Measurements from ENCODE around the gene NR1D1.

Gene NR1D1

DNA sequence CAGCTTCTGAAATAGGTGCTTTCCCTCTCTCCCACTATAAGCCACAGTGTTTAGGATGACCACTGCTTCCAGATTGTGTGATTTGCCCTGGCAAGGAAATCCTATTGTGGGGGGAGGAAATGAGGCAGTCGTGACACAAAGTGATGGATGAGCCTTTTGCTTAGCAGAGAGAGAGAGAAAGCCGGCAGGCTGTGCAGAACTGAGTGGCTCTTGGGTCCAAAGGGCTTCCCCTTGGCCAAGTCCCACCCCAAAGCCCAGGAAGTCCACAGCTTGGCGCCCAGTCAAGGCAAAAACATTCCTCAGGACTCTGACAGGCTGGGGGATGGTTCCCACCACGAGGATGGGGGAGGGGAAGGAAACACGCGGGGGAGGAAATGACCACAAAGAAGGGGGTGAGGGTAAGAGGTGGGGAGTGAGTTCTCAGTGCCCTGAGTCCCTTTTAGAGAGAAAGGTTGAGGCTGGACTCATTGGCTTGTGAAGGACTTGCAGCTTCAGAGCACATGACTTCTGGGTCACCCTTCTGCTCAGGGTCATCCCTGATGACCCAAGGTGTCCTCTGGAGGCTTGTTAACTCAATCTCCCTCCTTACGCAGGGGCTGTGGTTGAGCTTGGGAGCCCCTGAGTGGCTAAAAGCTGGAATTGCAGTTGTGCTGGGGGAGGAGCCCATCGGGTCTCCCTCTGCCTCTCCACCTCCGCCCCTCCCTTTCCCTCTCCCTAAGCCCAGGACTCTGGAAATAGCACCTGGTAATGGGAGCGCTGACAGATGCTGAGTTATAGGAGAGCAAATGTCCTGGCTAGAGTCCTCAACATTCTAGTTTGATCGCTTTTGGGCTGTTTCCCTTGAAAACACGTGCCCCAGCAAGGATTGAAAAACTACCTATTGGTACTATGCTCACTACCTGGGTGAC lies 11.1 kb upstream of the NR1D1 start:
- peak in 4 of 5 experiments; percentile 47 to 80 (median 63) for DNase-seq

- no peak for DNase-seq
Observed at GRCh38 chr17:40110026-40110845, 9.8 kb upstream of the NR1D1 start.

- DNase-seq, result peak in 1 of 5 experiments; percentile 43
Observed at GRCh38 chr17:40108970-40109824, 8.8 kb upstream of the NR1D1 start.

DNA sequence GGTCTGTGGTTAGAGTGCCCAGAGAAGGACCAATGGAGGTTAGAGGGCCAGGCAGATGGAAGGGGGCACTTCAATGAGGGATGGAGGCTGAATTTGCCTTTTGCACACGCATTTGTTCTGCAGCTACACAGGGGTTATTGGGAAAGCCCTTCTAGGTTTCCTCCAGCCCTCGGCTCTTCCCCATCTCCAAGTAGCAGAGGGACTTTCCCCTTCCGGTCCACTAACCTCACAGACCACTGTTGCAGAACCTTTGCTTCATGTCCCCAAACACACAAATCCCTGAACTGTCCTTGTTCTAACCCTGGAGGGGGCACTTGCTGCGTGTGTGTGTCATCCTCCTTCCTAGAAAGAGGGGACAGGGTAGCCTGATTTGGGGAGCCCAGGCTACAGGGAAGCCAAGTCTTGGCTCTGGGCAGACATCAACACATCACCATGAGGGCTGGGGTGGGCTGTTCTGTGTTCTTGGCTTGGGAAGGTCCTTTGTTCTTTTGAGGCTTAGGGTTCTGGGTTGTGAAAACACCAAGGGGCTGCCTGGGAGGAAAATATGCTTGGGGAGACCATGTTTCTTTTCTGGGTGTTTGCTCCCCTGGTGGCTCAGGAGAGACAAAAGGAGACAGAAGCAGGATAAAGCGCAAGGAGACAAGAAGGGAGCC lies 7.3 kb upstream of the NR1D1 start:
- DNase-seq, result no peak

- peak in 1 of 5 experiments; percentile 61 for DNase-seq
Observed at GRCh38 chr17:40106760-40107521, 6.6 kb upstream of the NR1D1 start.

- DNase-seq, result no peak
Observed at GRCh38 chr17:40105861-40106759, 5.7 kb upstream of the NR1D1 start.

- DNase-seq, result no peak
Observed at GRCh38 chr17:40104594-40105486, 4.5 kb upstream of the NR1D1 start.

DNA sequence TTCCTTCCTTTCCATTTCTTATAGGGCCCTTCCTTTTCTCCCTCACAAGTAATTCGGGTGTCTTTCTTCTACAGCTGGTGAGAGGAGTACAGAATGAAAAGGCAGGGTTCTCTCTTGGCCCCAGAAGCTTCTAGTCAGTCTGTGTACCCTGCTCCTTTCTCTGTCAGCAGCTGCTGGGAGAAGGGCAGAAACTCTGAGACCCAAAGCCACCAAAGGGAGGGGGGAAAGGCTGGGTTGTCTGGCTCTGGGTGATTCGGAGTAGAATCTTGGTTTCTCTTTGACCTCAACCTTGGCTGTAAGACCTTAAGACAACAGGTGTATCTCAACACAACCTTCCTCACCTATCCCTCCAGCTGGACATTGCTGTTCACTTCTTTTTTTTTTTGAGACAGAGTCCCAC lies 3.3 kb upstream of the NR1D1 start:
- DNase-seq, result no peak

DNA sequence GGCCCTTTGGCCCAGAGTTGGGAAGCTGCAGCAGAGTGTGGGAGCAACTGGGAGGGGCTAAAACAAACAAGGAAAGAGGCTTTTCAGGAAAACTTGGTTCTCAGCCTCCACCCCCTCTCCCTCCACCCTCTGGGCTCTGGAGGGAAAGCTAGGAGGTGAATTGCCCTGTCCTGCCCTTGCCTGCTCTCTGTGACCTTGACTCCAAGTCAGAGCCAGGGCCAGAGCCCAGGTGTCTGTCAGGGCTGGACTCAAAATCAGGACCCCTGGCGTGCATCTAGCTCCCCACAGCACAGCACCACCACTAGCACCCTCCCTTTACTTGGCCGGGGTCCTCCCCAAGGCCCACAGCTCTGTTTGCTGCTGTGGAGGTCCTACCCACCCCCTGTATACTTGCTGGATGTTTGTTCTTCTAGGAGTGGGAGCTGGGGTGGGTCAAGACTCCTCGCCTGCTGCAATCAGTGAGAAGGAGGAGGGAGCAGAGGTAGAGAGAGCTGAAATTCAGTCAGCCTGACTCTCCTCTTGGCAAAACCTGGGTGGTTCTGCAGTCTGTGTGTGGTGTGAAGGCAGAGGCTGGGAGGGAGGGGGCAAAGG lies 2.8 kb upstream of the NR1D1 start:
- no peak for DNase-seq

DNA sequence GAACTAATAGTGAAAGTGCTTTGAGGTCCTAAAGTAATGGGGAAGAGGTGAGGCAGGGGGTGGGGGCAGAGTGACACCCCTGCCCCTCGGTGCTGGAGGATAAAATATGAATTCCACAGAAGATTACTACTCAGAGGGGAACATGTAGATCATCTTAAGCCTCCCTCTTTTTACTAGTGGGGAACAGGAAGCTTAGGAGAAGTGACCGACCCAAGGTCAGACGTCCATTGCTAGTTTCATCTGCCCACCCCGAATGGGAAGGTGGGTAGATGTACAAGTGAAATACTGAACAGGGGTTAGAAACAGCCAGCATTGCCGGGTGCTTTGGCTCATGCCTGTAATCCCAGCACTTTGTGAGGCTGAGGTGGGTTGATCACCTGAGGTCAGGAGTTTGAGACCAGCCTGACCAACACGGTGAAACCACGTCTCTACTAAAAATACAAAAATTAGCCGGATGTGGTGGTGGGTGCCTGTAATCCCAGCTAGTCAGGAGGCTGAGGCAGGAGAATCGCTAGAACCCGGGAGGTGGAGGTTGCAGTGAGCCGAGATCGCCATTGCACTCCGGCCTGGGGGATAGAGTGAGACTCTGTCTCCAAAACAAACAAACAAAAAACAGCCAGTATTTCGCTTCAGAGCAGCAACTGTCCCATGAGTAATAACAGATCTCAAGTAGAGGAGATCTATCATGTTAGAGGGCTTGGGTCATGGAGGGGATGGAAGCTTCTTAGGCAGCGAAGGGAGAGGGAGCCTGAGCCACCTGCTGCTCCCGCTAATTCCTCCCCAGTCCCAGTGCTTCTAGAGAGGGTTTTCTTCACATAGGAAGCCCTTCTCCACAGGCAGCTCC lies 1.2 kb upstream of the NR1D1 start:
- no peak for DNase-seq

DNA sequence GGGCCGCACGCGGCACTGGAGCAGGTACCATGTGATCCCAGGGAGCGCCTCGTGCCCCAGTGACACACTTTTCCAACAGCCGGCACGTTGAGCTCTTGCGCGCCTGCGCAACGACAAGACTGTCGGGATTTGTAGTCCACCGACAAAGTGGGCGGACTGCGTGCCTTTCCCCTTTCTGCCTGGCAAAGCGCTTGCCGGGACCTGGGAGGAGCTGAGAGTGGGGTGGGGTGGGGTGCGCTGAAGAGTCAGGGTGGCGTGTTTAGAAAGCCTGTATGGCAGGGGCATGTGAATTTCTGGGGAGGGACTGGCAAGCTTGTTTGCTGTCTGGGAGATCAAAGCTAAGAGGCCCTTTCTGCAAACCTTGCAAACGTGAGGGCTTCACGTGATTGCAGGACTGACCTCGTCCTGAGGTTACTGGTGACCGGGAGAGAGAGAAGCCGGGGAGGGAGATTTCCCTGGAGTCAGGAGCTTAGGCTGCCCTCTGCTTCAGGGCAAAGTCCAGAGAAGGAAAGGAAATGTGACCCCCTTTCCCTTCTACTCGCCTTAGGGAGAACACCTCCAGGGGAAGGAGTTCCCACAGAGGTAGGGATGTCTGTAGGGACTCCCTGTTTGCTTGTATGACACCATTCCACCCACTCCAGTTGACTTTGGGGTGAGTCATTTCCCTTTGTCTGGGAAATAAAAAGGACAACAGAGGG lies 429 bp upstream of the NR1D1 start:
- peak; percentile 68 to 93 (median 87) for DNase-seq

DNA sequence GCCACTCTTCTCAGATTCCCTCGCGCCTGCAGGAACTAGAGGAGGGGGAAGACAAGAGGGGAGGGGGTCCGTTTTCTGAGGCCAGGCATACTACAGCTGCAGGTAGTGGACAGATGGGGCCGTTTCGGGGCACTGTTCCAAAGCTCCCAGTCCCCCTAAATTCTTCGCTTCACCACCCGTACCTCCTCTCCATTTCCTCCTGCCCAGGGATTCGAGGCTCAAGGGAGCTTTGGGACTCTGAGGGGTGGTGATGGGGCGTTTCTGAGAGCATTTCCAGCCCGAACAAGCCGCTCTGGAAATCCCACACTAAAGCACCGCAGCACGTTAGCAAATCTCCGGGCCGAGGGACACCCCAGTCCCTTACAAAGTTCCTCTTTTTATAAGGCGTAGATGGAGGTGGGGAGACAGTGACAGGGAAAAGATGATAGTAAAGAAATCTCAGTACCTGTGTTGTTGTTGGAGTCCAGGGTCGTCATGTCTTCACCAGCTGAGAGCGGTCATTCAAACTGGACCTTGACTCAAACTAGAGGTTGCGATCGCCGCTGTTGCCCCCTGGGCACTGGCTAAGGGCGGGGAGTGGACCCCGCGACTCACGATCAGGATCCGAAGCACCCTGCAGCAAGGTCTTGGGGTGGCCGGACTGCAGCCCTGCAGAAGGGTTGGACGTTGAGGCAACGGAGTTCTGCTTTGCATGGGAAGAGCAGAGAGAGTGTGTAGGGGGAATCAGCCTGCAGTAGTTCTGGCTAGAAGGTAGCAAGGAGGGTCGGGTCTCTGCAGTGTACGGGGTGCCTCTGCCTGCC lies 570 bp downstream of the NR1D1 start:
- DNase-seq, result no peak

GRCh38 chr17:40098846-40099618 lies 1.4 kb downstream of the NR1D1 start:
- DNase-seq, result peak; percentile 96 to 100 (median 99)

DNA sequence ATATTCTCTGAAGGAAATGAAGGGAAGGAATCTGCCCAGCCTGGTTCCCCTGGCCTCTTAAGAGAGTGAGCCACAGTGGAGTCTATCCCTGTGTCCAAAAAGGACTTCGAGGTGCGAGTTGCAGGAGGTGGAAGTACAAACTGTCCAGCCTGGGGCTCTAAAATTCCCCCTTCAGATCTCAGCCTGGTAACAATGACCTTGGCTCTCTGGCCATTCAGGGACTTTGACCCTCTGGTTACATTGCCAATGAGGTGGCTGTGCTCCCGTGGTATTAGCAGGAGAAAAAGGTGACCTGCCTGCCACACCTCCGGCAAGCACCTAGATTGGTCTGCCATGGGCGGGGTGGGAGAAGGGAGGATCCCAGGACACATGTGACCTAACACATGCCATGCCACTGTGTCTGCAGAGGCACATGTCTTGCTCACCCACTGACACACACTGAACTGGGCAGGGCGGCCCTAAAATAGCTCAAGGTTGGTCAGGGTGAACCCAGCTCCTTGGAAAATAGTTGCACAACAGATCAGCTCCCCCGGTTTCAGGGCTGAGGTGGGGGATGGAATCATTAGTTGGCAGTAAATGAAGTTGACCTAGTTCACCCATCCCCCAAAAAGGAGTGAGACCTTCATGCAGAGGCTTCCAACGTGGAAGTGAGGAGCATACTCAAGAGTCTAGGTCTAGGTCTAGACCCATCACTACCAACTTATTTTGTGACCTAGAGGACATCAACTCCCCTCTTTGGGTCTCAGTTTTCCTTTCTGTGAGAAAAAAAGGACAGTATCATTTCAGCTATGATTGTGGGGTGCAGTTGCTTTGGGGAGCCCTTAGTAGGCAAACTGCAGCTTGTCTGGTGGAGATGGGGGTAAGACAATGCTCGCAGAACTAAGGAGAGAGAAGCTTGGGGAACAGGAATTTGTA lies 2.2 kb downstream of the NR1D1 start:
- DNase-seq, result no peak
